DMS53 (cell line): Measurements from ENCODE around the gene ZDHHC13.

Experiments used
- DNase-seq: peaks from one replicate; lab custom pipeline; 2025; lab: John Stamatoyannopoulos, UW

ZDHHC13 gene

DNA sequence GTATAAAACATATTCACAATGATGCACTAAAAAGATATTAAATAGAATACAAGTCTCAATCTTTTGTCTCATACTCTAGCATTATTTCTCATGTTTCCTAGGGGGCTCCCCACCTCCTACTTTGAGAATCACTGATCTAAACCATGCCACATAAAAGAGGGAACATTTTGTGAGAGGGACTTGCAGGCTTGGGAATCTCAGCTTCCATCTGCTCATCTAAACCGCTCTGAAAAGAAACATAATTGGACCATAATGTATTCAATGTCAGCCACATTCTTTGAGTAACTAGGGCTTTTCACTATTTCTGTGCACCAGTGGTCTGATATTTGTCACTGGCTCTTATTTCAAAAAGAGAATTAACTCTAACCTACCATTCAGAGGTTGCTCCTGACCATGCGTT, 91.2 kb downstream of the ZDHHC13 start:
- DNase-seq = no peak

DNA sequence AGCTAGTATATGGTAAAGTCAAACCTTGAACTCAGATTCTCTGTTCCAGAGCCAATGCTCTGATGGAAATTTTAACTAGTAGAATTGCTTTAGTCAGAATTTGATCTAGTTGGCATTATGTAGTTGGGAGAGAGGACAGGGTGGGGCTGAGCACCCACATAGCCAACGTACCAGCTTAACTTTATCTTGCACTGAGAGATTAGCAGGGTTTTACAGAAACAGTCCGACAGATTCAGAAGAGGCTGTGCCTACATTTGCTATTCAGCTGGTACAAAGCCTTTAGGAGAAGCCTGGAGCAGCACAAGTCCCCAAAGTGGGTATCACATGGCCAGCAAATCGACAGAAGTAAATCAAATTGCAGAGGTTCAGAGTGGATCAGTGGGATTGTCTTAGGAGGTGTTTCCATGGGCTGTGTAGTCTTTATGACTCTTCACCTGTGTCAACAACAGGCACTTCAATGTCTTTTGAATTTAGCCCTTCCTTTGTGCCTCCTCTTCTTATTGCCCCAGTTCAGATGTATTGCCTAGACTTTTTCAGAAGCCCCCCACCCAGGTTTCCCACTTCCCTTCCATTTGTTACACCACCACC, 92.1 kb downstream of the ZDHHC13 start:
- no peak for DNase-seq

DNA sequence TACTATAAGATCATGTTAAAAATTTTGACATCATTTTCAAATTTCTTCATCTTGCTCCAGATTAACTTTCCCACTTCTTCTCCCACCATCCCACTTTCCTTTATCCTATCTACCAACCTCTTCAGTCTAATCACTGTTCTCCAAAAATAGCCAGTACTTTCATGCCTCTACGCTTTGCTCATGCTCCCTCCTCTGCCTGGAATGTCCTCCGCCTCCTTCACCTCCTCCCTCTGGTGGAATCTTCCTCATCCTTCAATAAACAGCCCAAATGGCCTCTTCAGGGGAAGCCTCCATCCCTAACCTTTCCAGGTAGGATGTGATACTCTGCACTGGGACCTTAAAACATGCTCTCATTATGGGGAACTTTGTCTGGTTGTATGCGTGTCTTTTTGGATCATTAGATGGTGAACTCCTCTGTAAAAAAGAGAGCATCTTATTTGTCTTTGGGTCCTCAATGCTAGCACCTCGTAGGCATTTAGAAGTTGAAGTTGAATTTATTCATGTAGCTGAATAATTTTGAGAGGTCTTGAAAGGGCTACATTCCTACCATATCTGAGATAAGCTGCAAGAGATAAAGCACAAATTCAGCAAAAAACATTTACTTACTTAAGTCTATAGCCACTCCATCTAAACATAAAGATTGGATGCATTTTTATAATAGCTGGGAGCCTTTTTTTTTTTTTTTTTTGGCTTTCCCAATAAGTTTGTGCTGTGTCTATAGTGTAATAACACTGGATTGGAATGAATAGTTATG, 92.8 kb downstream of the ZDHHC13 start:
- no peak for DNase-seq

DNA sequence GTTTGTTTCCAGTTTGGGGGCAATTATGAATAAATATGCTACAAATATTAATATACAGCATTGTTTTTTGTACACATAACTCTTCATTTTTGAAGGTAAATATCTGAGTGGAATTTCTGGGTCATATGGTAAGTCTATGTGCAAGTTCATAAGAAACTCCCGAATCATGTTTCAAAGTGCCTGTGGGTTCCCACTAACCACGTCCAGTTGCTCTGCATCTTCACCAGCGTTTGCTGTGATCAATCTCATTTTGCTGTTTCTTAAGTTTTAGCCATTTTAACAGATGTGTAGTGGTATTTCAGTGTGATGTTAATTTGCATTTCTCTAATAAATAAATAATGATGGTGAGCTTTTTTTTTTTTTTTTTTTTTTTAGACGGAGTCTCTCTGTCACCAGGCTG, 99.1 kb downstream of the ZDHHC13 start:
- no peak for DNase-seq

DNA sequence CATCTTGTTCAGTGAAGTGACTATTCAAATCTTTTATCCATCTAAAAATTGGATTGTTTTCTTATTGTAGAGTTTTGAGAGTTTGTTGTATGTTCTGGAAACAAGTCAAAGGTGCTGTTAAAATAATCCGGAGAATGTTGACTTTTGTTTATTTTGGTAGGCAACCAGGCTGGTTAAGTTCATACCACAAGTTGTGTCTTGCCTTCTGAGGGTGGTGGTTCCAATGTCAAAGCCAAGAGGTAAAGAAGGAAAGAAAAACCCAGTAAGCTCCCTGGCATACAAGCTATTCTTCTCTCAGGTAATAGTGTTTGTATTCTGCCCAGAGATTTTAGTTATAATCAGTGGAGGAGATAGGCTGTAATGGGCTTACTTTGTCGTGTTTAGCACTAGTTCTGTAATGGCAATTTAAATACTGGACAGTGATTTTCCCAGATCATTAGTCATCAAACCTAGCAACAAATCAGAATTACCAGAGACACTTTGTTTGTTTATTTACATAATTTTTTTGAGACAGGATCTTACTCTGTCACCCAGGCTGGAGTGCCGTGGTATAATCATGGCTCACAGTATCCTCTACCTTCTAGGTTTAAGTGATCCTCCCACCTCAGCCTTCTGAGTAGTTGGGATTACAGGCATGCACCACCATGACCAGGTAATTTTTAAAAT, 99.9 kb downstream of the ZDHHC13 start:
- DNase-seq = no peak

DNA sequence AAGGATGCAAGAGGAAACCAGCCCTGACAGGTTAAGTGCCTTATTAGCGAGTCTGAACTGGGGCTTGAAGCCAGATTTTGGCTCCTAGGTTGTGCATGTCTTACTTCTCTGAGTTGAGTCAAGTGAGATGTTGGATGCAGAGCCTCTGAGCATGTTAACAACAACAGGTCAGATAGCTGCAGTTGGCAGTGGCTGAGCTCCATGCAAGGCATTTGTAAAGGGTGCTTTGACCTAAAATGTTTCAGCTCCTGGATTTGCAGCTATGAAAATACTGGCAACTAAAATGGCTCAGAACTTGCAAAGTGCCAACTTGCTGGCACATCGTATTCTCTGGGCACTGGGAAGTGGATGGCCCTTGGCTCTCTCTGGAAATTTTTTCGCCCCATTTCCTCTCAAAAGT, 101.2 kb downstream of the ZDHHC13 start:
- no peak for DNase-seq

DNA sequence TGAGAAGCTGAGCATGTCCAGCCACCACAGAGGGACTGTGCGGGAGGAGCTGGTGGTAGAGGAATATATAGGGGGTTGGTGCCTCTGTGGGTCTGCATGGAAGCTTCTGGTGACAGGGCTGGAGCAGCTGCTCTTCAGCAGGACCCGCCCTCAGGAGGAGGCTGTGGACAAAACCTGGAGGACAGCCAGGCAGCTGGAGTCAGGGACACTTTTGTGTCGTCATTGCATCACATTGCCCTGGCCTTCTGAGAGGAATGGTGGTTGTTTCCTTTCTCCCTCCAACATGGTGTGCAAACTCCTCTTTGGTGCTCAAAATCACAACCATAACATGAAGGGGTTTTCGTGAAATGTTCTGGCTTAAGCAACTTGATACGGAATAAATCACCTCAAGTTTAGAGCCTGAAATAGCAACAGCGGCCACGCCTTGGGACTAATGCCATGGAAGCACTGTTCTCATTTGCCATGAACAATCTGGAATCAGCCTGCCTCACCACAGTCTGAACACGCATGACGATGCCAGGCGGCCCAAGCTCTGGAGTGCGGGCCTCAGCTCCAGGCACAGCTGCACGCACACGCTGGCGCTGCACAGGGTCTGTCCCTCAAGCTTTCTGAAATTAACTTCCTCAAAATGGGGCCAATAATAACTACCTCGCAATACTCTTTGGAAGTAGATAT, 102.0 kb downstream of the ZDHHC13 start:
- peak; percentile 17 for DNase-seq

DNA sequence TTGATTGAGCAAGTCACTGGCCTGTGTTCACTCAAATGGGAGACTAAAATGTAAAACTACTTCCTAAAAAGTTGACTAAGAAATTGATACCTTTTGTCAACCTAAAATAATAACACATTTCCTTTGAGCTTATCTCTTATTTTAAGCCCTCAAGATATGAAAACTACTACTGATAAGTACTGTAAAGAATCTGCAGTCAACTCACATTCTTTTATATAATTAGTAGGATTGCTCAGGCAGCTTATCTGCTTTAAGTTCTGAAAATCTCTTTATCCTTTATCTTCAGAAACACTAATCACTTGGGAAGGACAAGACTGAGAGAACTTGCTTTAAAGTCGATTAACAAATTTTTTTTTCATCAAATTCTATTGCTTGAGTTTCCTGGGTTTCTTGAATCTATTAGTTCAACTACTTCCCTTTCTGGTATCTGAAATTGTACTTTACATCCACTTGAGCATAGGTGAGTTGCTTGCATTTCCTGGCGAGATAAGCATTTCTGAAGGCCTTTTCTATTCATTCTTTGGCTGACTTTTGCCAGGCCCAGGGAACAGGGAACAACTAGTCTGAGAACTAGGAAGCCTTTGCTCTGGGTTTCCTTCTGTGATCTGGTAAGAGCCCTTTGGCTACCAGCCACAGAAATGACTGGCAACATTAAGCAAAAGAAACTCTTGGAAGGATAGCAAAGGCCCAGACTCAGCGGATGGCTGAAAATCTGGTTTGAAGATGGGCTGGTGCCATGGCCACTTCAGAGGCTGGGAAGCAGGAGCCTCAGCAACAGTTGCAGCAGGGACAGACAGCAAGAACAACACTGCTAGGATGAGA, 104.1 kb downstream of the ZDHHC13 start:
- DNase-seq = peak; percentile 30

DNA sequence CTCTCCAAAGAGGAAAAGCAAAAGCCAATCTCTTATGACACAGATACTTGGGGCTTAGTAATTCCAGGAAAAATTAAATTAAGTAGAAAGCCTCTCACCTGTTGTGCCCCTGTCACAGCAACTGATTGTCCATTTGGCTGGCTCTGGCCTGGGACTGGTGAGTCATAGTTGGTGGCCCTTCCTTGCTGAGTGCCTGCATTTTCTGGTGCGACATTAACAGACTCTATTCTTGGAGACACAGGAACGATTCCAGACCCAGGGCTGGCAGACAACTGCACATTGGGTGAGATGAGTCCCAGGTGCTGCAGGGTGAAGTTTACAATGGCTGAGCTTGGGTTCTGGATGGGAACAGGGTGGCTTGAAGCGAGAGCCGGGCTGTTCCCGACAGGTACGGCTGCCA, 108.2 kb downstream of the ZDHHC13 start:
- no peak for DNase-seq

DNA sequence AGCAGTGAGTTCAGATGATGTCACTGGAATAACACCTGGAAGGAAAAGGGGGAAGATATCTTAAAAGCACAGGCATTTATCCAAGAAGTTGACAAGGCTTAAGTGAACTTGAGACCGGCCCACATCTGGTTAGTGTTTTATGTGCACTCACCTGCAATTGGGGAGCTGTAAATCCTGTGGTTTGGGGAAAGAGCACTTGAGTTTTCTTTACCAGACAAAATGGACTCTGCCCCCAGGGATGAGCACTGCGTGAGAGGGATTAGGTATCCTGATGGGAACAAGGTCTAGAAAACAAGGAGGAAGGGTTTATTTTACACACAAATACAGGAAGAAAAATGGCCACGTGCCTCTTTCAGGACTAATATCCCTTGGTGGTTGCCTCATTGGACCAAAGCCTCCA, 108.6 kb downstream of the ZDHHC13 start:
- no peak for DNase-seq
